GM18502 (cell line): ENCODE data around the gene TSEN54.

Experiments
- ATAC-seq: cut with Tn5 transposase; IDR thresholded peaks from one replicate; pipeline ENCODE4 v1.9.1; 2021; ENCODE audit warnings: mild to moderate bottlenecking; ENCODE audit not compliant: unreplicated experiment, poor library complexity

The TSEN54 gene

GRCh38 chr17:75558666-75559530, 42.6 kb downstream of the TSEN54 start:
- ATAC-seq = no peak

- no peak for ATAC-seq
These were observed 43.7 kb downstream of the TSEN54 start for GRCh38 chr17:75559958-75560533.

- no peak for ATAC-seq
These were observed 45.7 kb downstream of the TSEN54 start for GRCh38 chr17:75561927-75562603.

GRCh38 chr17:75563063-75563758, 46.9 kb downstream of the TSEN54 start:
- ATAC-seq = no peak

- ATAC-seq = no peak
These were observed 47.9 kb downstream of the TSEN54 start for GRCh38 chr17:75564195-75564594.

GRCh38 chr17:75565066-75565465, 48.7 kb downstream of the TSEN54 start:
- ATAC-seq = no peak

GRCh38 chr17:75565618-75566017, 49.3 kb downstream of the TSEN54 start:
- ATAC-seq = no peak

- ATAC-seq = no peak
These were observed 50.1 kb downstream of the TSEN54 start for GRCh38 chr17:75566416-75566815.

- no peak for ATAC-seq
These were observed 50.5 kb downstream of the TSEN54 start for GRCh38 chr17:75566834-75567233.

- no peak for ATAC-seq
These were observed 52.3 kb downstream of the TSEN54 start for GRCh38 chr17:75568412-75569255.

- ATAC-seq = no peak
These were observed 53.8 kb downstream of the TSEN54 start for GRCh38 chr17:75570034-75570676.

- no peak for ATAC-seq
These were observed 54.4 kb downstream of the TSEN54 start for GRCh38 chr17:75570772-75571171.

GRCh38 chr17:75571197-75571884, 55.0 kb downstream of the TSEN54 start:
- ATAC-seq = no peak

- ATAC-seq = no peak
These were observed 55.5 kb downstream of the TSEN54 start for GRCh38 chr17:75571885-75572215.

GRCh38 chr17:75572713-75573539, 56.6 kb downstream of the TSEN54 start:
- ATAC-seq = no peak

GRCh38 chr17:75573540-75573957, 57.2 kb downstream of the TSEN54 start:
- ATAC-seq = no peak

- ATAC-seq = no peak
These were observed 57.7 kb downstream of the TSEN54 start for GRCh38 chr17:75573994-75574393.
